Lower lobe of right lung (tissue), 1 donor: ENCODE measurements around the gene GATM. TPM values are rescaled to one million over a fixed set of nuclear protein-coding genes. Genes with fewer than 3 reads are reported as not detected.

Source experiments
- total RNA-seq: library from RNA; stranded (reverse); fragmentation: NEBNext Ultra II Directional; extraction: Animal tissue kit (Norgen Biotek cat#: 25700); gene quantifications from one replicate; pipeline ENCODE4 v1.2.1, GENCODE V29; 2021
- donor health status: DM: no; HTN: yes; CAD: no; lungs with severe emphysema.

GATM gene
- total RNA-seq, 1 donor from 2014 or later, result 7.2 TPM

Other genes starting within 250 kb of the GATM start
- 131 TPM for gene DUOXA1, start 248.7 kb downstream of the GATM start, total RNA-seq
- 317 TPM for gene DUOX1, start 248.6 kb downstream of the GATM start, total RNA-seq
- 6.4 TPM for gene SHF, start 190.6 kb downstream of the GATM start, total RNA-seq
- gene SLC28A2, start 126.3 kb downstream of the GATM start, total RNA-seq, result 0.21 TPM
- gene SLC30A4, start 144.2 kb upstream of the GATM start, total RNA-seq, result 4.8 TPM
- 41.0 TPM for gene BLOC1S6, start 208.8 kb upstream of the GATM start, total RNA-seq